Measurements from ENCODE around the gene TVP23C.

Gene TVP23C

GRCh38 chr17:15480204-15480603 is 83.1 kb downstream of the TVP23C start:
- no peak for DNase-seq (ENCODE audit: extremely low spot score)
- TF ChIP-seq, protein P1, sequence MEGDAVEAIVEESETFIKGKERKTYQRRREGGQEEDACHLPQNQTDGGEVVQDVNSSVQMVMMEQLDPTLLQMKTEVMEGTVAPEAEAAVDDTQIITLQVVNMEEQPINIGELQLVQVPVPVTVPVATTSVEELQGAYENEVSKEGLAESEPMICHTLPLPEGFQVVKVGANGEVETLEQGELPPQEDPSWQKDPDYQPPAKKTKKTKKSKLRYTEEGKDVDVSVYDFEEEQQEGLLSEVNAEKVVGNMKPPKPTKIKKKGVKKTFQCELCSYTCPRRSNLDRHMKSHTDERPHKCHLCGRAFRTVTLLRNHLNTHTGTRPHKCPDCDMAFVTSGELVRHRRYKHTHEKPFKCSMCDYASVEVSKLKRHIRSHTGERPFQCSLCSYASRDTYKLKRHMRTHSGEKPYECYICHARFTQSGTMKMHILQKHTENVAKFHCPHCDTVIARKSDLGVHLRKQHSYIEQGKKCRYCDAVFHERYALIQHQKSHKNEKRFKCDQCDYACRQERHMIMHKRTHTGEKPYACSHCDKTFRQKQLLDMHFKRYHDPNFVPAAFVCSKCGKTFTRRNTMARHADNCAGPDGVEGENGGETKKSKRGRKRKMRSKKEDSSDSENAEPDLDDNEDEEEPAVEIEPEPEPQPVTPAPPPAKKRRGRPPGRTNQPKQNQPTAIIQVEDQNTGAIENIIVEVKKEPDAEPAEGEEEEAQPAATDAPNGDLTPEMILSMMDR (IDR thresholded peaks at IDR 0.05; ENCODE audit: control extremely low read depth, extremely low read depth, low read depth, missing control alignments): no peak
- ChIA-PET POLR2A (no interaction called here), CTCF (interaction anchor here (1.1 to 2.0 kb wide), 4 partner anchors 9 to 42 kb away, joined by 3 to 9 read pairs (median 3); no protein-coding TSS in a partner anchor)

DNA sequence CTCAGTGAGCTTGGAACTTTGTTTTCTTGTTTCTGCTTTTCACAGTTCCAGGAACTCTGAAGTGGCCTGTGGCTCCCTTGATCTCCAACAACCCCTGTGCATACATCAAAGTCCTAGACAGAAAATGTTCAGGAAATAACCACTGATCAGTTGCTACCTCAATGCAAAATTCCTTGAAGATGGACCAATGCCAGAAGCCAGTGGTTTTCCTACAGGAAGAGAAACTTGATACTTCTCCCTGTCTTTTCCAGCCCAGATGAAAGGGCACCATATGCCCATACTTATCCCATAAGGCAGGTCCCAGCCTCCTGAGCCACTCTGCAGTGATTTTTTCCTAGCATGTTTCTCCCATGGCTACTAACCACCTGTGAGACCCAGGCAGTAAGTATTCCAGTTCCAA is 83.6 kb downstream of the TVP23C start:
- no peak for DNase-seq (ENCODE audit: extremely low spot score)
- ChIA-PET CTCF (interaction anchor here (1.1 to 2.0 kb wide), 4 partner anchors 9 to 41 kb away, joined by 3 to 9 read pairs (median 3); no protein-coding TSS in a partner anchor), POLR2A (no interaction called here)
- TF ChIP-seq, protein P1 (IDR thresholded peaks at IDR 0.05; ENCODE audit: control extremely low read depth, extremely low read depth, low read depth, missing control alignments): no peak

DNA sequence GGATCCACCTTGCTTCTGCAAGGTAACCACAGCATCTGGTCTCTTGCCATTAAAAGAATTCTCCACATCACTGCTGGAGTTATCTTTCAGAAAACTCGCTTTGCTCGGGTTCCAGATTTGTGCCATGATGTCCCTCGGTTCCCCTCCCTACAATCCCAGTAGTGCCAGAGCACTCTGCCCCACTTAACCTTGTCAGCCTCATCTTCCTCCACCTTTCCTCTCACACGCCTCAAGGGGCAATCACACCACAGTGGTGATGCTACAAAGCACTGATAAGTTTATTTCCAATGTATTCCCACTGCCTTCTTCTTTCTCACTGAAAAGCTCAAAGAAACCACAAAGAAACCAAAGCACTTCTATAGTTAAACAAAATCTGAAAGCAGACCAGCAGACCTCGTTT is 84.4 kb downstream of the TVP23C start:
- POLR2A ChIA-PET: no interaction called here
- TF ChIP-seq, protein P1 (IDR thresholded peaks at IDR 0.05; ENCODE audit: control extremely low read depth, extremely low read depth, low read depth, missing control alignments): no peak
- CTCF ChIA-PET: interaction anchor here (1.3 kb wide), 1 partner anchor 33 kb away, joined by 3 read pairs; no protein-coding TSS in a partner anchor
- DNase-seq (ENCODE audit: extremely low spot score): no peak

- no peak for DNase-seq (ENCODE audit: extremely low spot score)
- TF ChIP-seq, protein P1 (IDR thresholded peaks at IDR 0.05; ENCODE audit: control extremely low read depth, extremely low read depth, low read depth, missing control alignments): no peak
- CTCF ChIA-PET: interaction anchor here (1.1 kb wide), 1 partner anchor 27 kb away, joined by 3 read pairs; no protein-coding TSS in a partner anchor
- POLR2A ChIA-PET: no interaction called here
Observed at GRCh38 chr17:15475631-15476354, 87.5 kb downstream of the TVP23C start.

DNA sequence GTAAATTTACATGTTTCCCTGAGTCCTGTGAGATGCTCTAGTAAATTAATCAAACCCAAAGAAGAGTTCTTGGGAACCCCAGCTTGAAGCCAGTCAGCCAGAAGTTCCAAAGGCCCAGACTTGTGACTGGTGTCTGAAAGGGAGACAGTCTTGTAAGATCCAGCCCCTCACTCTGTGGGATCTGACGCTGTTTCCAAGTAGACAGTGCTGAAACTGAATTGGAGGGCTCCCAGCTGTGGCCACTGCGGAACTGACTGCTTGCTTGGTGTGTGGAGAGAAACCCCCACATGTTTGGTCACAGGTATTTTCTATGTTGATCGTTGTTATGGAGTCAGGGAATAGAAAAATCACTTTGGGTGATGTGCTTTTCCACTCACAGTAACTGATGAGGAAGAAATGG is 90.4 kb downstream of the TVP23C start:
- ChIA-PET CTCF (no interaction called here), POLR2A (no interaction called here)
- no peak for DNase-seq (ENCODE audit: extremely low spot score)
- TF ChIP-seq, protein P1 (IDR thresholded peaks at IDR 0.05; ENCODE audit: control extremely low read depth, extremely low read depth, low read depth, missing control alignments): no peak

DNA sequence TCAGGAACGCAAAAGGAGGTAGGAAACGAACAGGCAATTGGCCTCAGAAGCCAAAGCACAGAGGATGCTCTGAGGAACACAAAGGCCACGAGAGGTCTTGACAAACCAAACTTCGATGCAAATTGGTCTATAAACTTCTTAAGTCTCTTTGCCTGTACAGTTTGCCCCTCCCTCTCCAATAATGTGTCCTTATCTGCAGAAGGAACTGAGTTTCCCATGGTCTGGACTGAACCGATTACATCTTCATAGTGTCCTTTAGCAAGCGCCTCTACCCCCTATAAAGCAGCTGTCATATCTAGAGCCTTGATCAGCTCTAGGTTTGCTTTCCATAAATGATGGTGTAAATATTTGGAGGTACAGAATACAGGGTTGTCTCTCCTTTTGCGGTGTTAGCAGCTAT is 92.7 kb downstream of the TVP23C start:
- no peak for DNase-seq (ENCODE audit: extremely low spot score)
- POLR2A ChIA-PET: no interaction called here
- TF ChIP-seq, protein P1 (IDR thresholded peaks at IDR 0.05; ENCODE audit: control extremely low read depth, extremely low read depth, low read depth, missing control alignments): no peak
- CTCF ChIA-PET: interaction anchor here (1.0 to 1.6 kb wide), 2 partner anchors 10 to 32 kb away, joined by 3 read pairs; no protein-coding TSS in a partner anchor

Data from GM10248 (cell line).